ENCODE data around the gene SRSF4.

The SRSF4 gene

DNA sequence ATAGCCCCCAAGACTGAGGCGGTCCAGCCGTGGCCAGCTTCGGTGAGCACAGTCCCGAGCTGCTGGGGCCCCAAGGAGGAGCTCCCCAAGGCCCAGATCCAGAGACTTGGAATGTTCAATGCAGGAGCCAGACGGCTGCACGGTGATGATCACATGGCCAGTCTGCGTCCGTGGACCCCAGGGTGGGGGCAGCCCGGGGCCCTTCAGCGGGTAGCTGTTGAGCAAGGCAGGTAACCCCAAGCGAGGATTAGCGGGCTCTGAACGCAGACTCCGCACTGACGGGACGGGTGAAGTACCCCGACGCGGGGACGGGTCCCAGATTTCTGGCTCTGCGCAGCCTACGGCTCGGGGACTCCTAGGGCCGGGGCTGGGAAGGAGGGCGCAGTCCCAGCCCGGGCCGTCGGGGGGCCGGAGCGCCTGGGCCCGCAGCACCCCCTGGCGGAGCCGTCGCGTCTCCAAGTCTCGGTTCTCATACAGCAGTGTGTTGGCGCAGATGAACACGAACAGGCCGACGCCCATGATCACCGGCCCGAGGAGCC lies 60.7 kb downstream of the SRSF4 start:
- TF ChIP-seq, protein P1, sequence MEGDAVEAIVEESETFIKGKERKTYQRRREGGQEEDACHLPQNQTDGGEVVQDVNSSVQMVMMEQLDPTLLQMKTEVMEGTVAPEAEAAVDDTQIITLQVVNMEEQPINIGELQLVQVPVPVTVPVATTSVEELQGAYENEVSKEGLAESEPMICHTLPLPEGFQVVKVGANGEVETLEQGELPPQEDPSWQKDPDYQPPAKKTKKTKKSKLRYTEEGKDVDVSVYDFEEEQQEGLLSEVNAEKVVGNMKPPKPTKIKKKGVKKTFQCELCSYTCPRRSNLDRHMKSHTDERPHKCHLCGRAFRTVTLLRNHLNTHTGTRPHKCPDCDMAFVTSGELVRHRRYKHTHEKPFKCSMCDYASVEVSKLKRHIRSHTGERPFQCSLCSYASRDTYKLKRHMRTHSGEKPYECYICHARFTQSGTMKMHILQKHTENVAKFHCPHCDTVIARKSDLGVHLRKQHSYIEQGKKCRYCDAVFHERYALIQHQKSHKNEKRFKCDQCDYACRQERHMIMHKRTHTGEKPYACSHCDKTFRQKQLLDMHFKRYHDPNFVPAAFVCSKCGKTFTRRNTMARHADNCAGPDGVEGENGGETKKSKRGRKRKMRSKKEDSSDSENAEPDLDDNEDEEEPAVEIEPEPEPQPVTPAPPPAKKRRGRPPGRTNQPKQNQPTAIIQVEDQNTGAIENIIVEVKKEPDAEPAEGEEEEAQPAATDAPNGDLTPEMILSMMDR (IDR thresholded peaks at IDR 0.05; ENCODE audit: low read depth, low read length): no peak
- H3K4me3 ChIP-seq (ENCODE audit: low read depth, low read length): no peak overlapping the region

DNA sequence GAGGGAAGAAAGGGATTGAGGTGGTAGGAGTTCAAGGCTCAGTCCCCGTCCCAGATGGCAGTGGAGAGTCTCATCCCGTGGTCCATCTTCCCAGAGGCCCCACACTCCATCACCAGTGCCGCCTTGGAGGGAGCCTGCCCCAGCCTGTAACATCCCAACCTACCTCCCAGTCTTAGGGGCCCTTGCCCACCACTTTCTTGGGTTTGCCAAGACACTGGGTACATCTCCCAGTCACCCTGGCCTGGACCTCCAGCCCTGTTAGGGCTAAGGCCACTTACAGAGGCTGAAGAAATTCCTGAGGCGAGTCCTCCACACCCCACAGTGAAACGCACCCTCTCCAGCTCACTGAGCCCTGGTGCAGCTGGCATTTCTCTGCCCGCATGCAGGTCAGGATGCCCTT lies 61.3 kb downstream of the SRSF4 start:
- TF ChIP-seq, protein P1 (IDR thresholded peaks at IDR 0.05; ENCODE audit: low read depth, low read length): no peak
- H3K4me3 ChIP-seq (ENCODE audit: low read depth, low read length): no peak overlapping the region

DNA sequence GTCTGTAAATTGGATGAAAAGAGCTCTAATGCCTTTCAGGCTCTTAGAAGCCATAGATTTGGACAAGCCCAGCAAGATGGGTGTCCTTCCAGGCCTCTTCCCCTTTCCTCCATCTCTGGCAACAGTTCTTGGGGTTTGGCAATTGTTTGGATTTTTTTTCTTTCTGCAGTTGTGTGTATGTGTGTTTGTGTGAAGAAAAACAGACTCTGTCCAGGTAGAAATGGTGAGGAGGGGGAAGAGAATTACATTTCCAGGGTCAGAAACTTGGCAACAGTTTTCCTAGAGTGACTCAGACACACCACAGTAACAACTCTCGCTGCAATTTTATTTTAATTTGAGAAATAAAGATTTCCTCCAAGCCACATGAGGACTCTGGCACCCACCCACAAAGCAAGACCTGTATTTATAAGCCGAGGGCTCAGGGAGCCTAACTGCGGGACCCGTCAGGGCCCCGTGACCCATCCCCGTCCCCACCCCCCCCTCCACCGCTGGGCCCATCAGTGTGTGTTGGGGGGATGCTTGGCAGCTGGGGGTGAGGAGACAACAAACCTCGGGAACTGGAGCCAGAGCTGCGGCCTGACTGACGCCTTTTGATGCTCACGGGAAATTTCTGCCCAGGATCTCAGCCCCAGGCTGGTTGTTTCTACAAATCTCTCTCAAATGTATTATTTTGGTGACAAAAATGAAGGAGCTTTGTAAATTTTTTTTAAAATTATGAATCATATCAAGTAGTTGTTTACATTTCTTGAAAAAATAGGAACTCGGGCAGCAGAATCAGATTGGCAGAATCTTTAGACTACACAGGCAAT lies 62.4 kb downstream of the SRSF4 start:
- TF ChIP-seq, protein P1 (IDR thresholded peaks at IDR 0.05; ENCODE audit: low read depth, low read length): no peak
- no peak overlapping the region for H3K4me3 ChIP-seq (ENCODE audit: low read depth, low read length)

DNA sequence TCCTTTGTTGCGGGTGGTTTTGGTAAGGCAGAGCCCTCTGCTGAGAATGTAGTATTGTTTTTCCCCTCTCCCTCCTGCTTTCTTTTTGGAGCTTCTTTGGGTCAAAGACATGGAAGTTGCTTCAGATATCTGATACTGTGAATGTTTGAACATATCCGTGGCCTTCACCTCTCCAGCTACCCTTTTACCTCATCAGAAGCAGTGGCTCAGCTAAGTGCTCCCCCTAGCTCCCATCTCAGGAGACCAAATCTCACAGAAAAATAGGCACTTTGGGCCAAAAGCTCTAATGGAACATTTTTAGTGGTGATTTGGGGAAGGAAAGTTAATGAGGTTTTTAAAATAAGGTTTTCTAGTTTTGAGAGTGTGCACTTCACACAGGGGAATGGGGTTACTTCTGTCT lies 64.3 kb downstream of the SRSF4 start:
- no peak overlapping the region for H3K4me3 ChIP-seq (ENCODE audit: low read depth, low read length)
- TF ChIP-seq, protein P1 (IDR thresholded peaks at IDR 0.05; ENCODE audit: low read depth, low read length): no peak

DNA sequence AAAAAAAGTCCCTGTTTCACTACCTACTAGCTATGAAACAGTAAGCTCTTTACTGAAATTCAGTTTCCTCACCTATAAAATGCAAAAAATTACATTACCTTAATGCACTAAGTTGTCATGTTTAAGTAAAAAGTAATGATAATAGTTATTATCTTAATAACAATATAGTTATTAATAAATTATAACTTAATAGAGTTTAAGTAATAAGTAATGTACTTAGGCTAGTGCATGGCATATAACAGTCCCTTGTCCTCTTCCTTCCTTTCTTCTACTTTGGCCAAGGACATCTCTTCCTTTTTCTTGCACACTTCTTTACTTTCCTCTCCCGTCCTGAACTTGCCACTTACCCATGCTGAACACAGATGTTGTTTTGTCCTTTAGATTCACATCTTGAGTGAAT lies 67.0 kb downstream of the SRSF4 start:
- TF ChIP-seq, protein P1 (IDR thresholded peaks at IDR 0.05; ENCODE audit: low read depth, low read length): no peak
- H3K4me3 ChIP-seq (ENCODE audit: low read depth, low read length): no peak overlapping the region

DNA sequence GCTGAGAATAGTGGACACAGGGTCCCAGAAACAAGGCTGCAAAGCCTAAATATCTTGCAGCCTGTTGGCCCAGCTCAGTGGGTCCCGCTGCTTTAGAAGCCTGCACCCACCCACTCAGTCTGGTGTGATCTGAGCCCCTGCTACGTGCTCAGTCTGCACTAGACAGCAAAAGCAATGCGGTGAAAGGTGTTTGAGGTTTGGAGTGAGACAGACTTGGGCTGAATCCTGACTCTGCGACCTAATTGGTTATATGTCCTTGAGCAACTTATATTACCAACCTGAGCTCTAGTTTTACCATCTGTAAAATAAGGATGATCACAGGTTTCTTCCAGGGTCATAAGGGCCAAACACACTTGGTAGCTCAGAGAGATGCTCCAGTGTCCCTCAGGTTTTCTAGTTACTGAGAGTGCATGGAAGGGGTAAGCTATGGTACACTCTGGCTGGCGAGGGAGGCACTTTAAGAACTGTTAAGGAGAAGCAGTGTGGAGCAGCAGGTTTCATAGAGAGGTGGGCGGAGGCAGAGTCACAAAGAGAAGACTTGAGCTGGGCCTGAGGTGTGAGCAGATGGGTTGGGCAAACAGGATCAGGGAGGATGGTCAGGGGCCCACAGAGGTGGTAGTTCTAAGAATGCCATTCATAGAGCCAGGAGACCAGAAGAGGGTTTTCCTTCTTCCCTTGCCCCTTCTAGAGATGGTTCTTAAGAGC lies 68.1 kb downstream of the SRSF4 start:
- no peak overlapping the region for H3K4me3 ChIP-seq (ENCODE audit: low read depth, low read length)
- TF ChIP-seq, protein P1 (IDR thresholded peaks at IDR 0.05; ENCODE audit: low read depth, low read length): no peak

Measured in WI38 (cell line).